DOHH2 (cell line): ENCODE data around the gene MUC2.

Source experiments
- H3F3A ChIP-seq: fragments of 200-600 bp; sonication (generic), shearing (Covaris generic); 2 replicates; pipeline ENCODE4 v1.6.0; 2016; ENCODE audit warnings: antibody characterized with exemption, mild to moderate bottlenecking; ENCODE audit not compliant: control insufficient read depth, insufficient read depth
- H3K27ac ChIP-seq: fragments of 200-600 bp; sonication (generic); 2 replicates; pipeline ENCODE4 v1.5.1; 2014; ENCODE audit warnings: low read depth, mild to moderate bottlenecking, low read length, moderate library complexity
- H3K27me3 ChIP-seq: fragments of 200-600 bp; sonication (generic); 2 replicates; pipeline ENCODE4 v1.6.1; 2014; ENCODE audit warnings: mild to moderate bottlenecking, low read length, mixed read lengths; ENCODE audit not compliant: control insufficient read depth
- H3K36me3 ChIP-seq: fragments of 200-600 bp; sonication (generic); 2 replicates; pipeline ENCODE4 v1.6.1; 2014; ENCODE audit warnings: mild to moderate bottlenecking, low read length, moderate library complexity, mixed read lengths; ENCODE audit not compliant: control insufficient read depth
- H3K4me1 ChIP-seq: fragments of 200-600 bp; sonication (generic); 2 replicates; pipeline ENCODE4 v1.6.1; 2014; ENCODE audit warnings: mild to moderate bottlenecking, low read length, mixed read lengths; ENCODE audit not compliant: control insufficient read depth
- H3K4me2 ChIP-seq: fragments of 200-600 bp; sonication (generic); 2 replicates; pipeline ENCODE4 v1.6.0; 2014; ENCODE audit warnings: mild to moderate bottlenecking, low read length, moderate library complexity
- H3K4me3 ChIP-seq: fragments of 200-600 bp; sonication (generic); 2 replicates; pipeline ENCODE4 v1.5.1; 2014; ENCODE audit warnings: mild to moderate bottlenecking, low read length, mixed read lengths
- H3K79me2 ChIP-seq: fragments of 200-600 bp; sonication (generic); 2 replicates; pipeline ENCODE4 v1.6.1; 2014; ENCODE audit warnings: mild to moderate bottlenecking, low read length, mixed read lengths; ENCODE audit not compliant: control insufficient read depth
- H3K9me2 ChIP-seq: fragments of 200-600 bp; sonication (generic); replicated peaks from 2 replicates; pipeline ENCODE4 v1.6.1; 2014; ENCODE audit warnings: mild to moderate bottlenecking, low read length, mixed read lengths; ENCODE audit not compliant: control insufficient read depth
- H3K9me3 ChIP-seq: fragments of 200-600 bp; sonication (generic); 2 replicates; pipeline ENCODE4 v1.6.1; 2014; ENCODE audit warnings: antibody characterized with exemption, low read length, mixed read lengths; ENCODE audit not compliant: control insufficient read depth, insufficient read depth
- H4K20me1 ChIP-seq: fragments of 200-600 bp; sonication (generic); 2 replicates; pipeline ENCODE4 v1.6.0; 2014; ENCODE audit warnings: low read depth, mild to moderate bottlenecking, antibody characterized with exemption, low read length, moderate library complexity; ENCODE audit not compliant: control insufficient read depth, insufficient read depth
- EZH2phosphoT487 ChIP-seq: fragments of 200-600 bp; sonication (generic); IDR thresholded peaks from 2 replicates; pipeline ENCODE4 v1.6.1; 2017; ENCODE audit warnings: borderline replicate concordance, mild to moderate bottlenecking, antibody characterized with exemption, low read length, moderate library complexity, mixed read lengths
- TF ChIP-seq, protein P1 (sequence below): fragments of 200-600 bp; sonication (generic); IDR thresholded peaks from one replicate; pipeline ENCODE4 v1.5.1; 2014; ENCODE audit warnings: antibody characterized with exemption, mild to moderate bottlenecking, low read depth, low read length; ENCODE audit not compliant: poor library complexity, severe bottlenecking

The MUC2 gene

DNA sequence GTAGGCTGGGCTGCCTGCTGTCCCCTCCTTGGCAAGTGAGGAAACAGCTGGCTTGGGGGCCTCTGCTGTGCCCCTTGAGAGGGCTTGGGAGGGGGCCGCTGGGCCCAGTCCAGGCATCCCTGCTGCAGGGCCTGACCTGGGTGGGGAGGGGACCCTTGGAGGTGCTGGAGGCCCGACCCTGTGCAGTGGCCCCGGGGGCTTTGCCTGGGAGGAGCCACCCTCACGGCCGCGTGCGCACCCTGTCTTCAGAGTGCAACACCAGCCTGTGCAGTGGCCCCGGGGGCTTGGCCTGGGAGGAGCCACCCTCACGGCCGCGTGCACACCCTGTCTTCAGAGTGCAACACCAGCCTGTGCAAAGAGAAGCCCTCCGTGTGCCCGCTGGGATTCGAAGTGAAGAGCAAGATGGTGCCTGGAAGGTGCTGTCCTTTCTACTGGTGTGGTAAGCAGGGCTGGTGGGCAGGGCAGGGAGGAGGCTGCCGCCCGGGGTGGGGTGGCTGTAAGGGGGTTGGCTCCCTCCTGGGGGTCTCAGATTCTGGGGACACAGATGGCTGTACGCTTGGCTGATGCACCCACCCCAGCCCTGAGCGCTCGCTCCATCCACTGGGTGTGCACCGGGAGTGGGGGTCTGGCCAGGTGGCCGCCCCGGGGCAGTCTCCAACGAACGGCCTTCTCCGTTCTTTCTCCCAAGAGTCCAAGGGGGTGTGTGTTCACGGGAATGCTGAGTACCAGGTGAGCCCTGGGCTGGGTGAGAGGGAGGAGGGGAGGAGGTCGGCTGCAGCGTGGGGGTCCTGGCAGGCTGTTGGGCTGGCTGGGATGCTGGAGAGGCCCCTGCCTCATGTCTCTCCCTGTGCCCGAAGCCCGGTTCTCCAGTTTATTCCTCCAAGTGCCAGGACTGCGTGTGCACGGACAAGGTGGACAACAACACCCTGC, 32.9 kb downstream of the MUC2 start:
- Histone ChIP-seq H3K79me2 (no peaks in the 10 kb centered on the region), H3K27ac (no peak overlapping the region), H4K20me1 (no peaks in the 10 kb centered on the region), H3K4me3 (no peak overlapping the region), H3K27me3 (no peaks in the 10 kb centered on the region), H3F3A (no peaks in the 10 kb centered on the region), H3K4me2 (no peak overlapping the region), H3K9me3 (peaks cover 33% of the 10 kb centered on the region; the same call in 1 of the 2 replicates), H3K36me3 (no peaks in the 10 kb centered on the region), H3K4me1 (no peaks in the 10 kb centered on the region), H3K9me2 (no peaks in the 10 kb centered on the region)
- no peak for TF ChIP-seq EZH2phosphoT487
- TF ChIP-seq, protein P1, sequence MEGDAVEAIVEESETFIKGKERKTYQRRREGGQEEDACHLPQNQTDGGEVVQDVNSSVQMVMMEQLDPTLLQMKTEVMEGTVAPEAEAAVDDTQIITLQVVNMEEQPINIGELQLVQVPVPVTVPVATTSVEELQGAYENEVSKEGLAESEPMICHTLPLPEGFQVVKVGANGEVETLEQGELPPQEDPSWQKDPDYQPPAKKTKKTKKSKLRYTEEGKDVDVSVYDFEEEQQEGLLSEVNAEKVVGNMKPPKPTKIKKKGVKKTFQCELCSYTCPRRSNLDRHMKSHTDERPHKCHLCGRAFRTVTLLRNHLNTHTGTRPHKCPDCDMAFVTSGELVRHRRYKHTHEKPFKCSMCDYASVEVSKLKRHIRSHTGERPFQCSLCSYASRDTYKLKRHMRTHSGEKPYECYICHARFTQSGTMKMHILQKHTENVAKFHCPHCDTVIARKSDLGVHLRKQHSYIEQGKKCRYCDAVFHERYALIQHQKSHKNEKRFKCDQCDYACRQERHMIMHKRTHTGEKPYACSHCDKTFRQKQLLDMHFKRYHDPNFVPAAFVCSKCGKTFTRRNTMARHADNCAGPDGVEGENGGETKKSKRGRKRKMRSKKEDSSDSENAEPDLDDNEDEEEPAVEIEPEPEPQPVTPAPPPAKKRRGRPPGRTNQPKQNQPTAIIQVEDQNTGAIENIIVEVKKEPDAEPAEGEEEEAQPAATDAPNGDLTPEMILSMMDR, result no peak

DNA sequence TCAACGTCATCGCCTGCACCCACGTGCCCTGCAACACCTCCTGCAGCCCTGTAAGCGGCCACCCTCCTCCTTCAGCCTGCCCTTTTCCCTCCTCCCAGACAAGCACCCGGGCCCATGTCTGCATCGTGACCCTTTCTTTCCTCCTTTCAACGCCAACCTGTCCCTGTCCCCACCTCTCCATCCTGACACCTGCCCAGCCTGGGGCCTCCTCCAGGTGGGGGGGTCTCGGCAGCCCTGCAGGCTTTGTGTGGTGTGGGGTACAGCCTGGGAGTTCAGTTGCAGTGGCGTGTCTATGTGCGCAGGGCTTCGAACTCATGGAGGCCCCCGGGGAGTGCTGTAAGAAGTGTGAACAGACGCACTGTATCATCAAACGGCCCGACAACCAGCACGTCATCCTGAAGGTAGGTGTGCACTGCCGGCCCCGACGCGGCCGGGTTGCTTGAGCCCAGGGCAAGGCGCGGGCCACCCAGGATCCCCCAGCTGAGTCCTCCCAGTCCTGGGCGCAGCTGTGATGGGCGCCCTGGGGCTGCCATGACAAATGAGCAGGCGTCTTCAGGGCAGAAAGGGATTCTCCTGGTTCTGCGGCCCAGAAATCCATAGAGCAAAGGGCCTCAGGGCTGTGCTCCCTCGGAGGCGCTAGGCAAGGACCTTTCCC, 33.7 kb downstream of the MUC2 start:
- Histone ChIP-seq H3K9me3 (peaks cover 30% of the 10 kb centered on the region; the same call in 1 of the 2 replicates), H3F3A (no peaks in the 10 kb centered on the region), H3K9me2 (no peaks in the 10 kb centered on the region), H3K4me1 (no peaks in the 10 kb centered on the region), H3K27ac (no peak overlapping the region), H3K79me2 (no peaks in the 10 kb centered on the region), H3K36me3 (no peaks in the 10 kb centered on the region), H3K4me2 (no peak overlapping the region), H4K20me1 (no peaks in the 10 kb centered on the region), H3K4me3 (no peak overlapping the region), H3K27me3 (no peaks in the 10 kb centered on the region)
- TF ChIP-seq EZH2phosphoT487, result no peak
- TF ChIP-seq, protein P1, result no peak

DNA sequence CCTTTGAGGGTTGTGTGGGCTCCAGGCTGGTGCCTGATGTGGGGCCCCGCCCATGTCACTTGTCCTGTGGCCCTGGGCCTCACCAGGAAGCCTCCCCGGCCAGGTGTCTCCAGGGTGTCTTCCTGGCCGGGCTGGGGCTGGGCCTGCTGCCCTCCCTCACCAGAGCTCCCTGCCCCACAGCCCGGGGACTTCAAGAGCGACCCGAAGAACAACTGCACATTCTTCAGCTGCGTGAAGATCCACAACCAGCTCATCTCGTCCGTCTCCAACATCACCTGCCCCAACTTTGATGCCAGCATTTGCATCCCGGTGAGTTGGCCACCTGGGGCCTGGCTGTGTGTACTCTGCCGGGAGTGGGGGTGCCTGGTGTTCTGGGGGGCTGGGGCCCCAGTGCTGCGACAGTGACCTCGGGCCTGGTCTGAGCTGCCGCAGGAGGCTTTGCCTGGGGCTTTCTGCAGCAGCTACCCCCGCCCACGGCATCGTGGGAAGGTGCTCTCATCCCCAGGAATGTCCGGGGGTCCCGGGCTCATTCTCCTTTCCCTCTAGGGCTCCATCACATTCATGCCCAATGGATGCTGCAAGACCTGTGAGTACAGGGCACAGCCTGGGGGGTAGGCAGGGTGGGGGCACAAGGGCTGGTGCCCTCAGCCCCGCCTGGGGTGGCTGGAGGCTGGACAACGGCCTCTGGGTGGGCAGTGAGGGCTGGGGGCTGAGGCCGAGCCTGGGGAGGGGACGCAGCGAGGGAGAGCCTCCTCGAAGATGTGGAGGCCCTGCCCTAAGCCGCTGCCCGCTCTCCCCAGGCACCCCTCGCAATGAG, 34.6 kb downstream of the MUC2 start:
- no peaks in the 10 kb centered on the region for H4K20me1 ChIP-seq
- H3K4me2 ChIP-seq, result no peak overlapping the region
- H3K36me3 ChIP-seq, result no peaks in the 10 kb centered on the region
- H3K4me3 ChIP-seq, result no peak overlapping the region
- H3F3A ChIP-seq, result no peaks in the 10 kb centered on the region
- no peak overlapping the region for H3K27ac ChIP-seq
- no peaks in the 10 kb centered on the region for H3K4me1 ChIP-seq
- no peaks in the 10 kb centered on the region for H3K79me2 ChIP-seq
- H3K27me3 ChIP-seq, result no peaks in the 10 kb centered on the region
- TF ChIP-seq EZH2phosphoT487, result no peak
- TF ChIP-seq, protein P1, result no peak
- H3K9me3 ChIP-seq, result peaks cover 21% of the 10 kb centered on the region; the same call in 1 of the 2 replicates
- no peaks in the 10 kb centered on the region for H3K9me2 ChIP-seq
